CD1c-positive myeloid dendritic cell (primary cell): Measurements from ENCODE around the gene NSRP1.
"Not testable (repeated sequence)": the region's sequence is repeated elsewhere in the genome, so short reads cannot be mapped to it uniquely, and the experiment has no call there.

Source experiments
- DNase-seq: peaks from one replicate; pipeline ENCODE4 v3.0.0-alpha.2; 2016; ENCODE audit errors: extremely low spot score

NSRP1 gene

GRCh38 chr17:30118635-30119034 is 2.0 kb downstream of the NSRP1 start:
- not testable (repeated sequence) for DNase-seq

- DNase-seq: no peak
These were observed 7.7 kb downstream of the NSRP1 start for GRCh38 chr17:30124273-30124796.

GRCh38 chr17:30130121-30130520 is 13.5 kb downstream of the NSRP1 start:
- DNase-seq: no peak

GRCh38 chr17:30132615-30133014 is 16.0 kb downstream of the NSRP1 start:
- no peak for DNase-seq

- no peak for DNase-seq
These were observed 16.6 kb downstream of the NSRP1 start for GRCh38 chr17:30133197-30133596.

GRCh38 chr17:30134551-30134950 is 17.9 kb downstream of the NSRP1 start:
- no peak for DNase-seq

GRCh38 chr17:30137158-30137557 is 20.5 kb downstream of the NSRP1 start:
- no peak for DNase-seq

GRCh38 chr17:30147860-30148259 is 31.2 kb downstream of the NSRP1 start:
- not testable (repeated sequence) for DNase-seq

GRCh38 chr17:30148376-30148775 is 31.8 kb downstream of the NSRP1 start:
- no peak for DNase-seq

- DNase-seq: no peak
These were observed 34.9 kb downstream of the NSRP1 start for GRCh38 chr17:30151471-30151870.

- DNase-seq: no peak
These were observed 36.8 kb downstream of the NSRP1 start for GRCh38 chr17:30153463-30153862.

- no peak for DNase-seq
These were observed 38.8 kb downstream of the NSRP1 start for GRCh38 chr17:30155389-30155788.

- DNase-seq: no peak
These were observed 42.4 kb downstream of the NSRP1 start for GRCh38 chr17:30158896-30159625.

- DNase-seq: no peak
These were observed 44.0 kb downstream of the NSRP1 start for GRCh38 chr17:30160419-30161172.

- DNase-seq: no peak
These were observed 45.0 kb downstream of the NSRP1 start for GRCh38 chr17:30161601-30162000.

GRCh38 chr17:30164531-30164930 is 47.9 kb downstream of the NSRP1 start:
- no peak for DNase-seq

GRCh38 chr17:30165147-30165546 is 48.5 kb downstream of the NSRP1 start:
- no peak for DNase-seq

- DNase-seq: no peak
These were observed 49.3 kb downstream of the NSRP1 start for GRCh38 chr17:30165960-30166359.

- no peak for DNase-seq
These were observed 53.9 kb downstream of the NSRP1 start for GRCh38 chr17:30170415-30170987.

- no peak for DNase-seq
These were observed 55.9 kb downstream of the NSRP1 start for GRCh38 chr17:30172560-30172959.

- no peak for DNase-seq
These were observed 57.0 kb downstream of the NSRP1 start for GRCh38 chr17:30173649-30174048.

GRCh38 chr17:30174556-30174955 is 57.9 kb downstream of the NSRP1 start:
- DNase-seq: no peak

- DNase-seq: no peak
These were observed 60.2 kb downstream of the NSRP1 start for GRCh38 chr17:30176855-30177254.
